BE2C (cell line): Measurements from ENCODE around the gene DLG2.
A peak's percentile ranks its signal among the peaks of the same experiment; 100 is the strongest.

ENCODE experiments used
- DNase-seq: peaks from one replicate; pipeline ENCODE4 v3.0.0-alpha.2; 2020
- H3K27me3 ChIP-seq: fragments of 250-450 bp; sonication (Bioruptor Pico); 2 replicates; pipeline ENCODE4 v1.5.1; 2020; ENCODE audit warnings: mild to moderate bottlenecking
- H3K36me3 ChIP-seq: fragments of 250-450 bp; sonication (Bioruptor Pico); 2 replicates; pipeline ENCODE4 v1.5.1; 2020; ENCODE audit warnings: mild to moderate bottlenecking
- H3K4me1 ChIP-seq: fragments of 250-450 bp; sonication (Bioruptor Pico); 2 replicates; pipeline ENCODE4 v1.5.1; 2020
- H3K4me3 ChIP-seq: 2 replicates; pipeline ENCODE4 v1.5.1; 2011; ENCODE audit warnings: low read depth, low read length
- H3K9me3 ChIP-seq: fragments of 250-450 bp; sonication (Bioruptor Pico); 2 replicates; pipeline ENCODE4 v1.5.1; 2020
- TF ChIP-seq, protein P1 (sequence below): IDR thresholded peaks from 2 replicates; pipeline ENCODE4 v1.5.1; 2012; ENCODE audit warnings: mild to moderate bottlenecking, low read depth, low read length

Gene DLG2

DNA sequence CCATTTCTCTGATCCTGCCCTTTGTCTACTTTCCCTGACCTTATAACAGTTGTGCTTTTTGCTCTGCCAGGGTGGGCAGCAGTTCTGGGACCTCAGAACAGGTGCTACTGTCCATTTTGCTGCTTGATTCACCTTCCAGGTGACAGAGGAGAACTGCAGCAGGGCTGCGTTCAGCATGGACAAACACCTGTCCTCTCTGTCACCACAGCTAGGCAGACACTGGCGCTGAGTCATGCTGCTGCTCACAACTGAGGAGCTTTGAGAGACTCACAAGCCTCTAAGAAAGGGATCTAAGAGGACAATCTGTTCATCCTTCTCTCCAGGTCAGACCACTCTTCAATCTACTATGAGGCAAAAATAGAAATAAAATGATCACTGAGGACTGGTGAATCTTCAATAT is 1196.5 kb downstream of the DLG2 start:
- TF ChIP-seq, protein P1, sequence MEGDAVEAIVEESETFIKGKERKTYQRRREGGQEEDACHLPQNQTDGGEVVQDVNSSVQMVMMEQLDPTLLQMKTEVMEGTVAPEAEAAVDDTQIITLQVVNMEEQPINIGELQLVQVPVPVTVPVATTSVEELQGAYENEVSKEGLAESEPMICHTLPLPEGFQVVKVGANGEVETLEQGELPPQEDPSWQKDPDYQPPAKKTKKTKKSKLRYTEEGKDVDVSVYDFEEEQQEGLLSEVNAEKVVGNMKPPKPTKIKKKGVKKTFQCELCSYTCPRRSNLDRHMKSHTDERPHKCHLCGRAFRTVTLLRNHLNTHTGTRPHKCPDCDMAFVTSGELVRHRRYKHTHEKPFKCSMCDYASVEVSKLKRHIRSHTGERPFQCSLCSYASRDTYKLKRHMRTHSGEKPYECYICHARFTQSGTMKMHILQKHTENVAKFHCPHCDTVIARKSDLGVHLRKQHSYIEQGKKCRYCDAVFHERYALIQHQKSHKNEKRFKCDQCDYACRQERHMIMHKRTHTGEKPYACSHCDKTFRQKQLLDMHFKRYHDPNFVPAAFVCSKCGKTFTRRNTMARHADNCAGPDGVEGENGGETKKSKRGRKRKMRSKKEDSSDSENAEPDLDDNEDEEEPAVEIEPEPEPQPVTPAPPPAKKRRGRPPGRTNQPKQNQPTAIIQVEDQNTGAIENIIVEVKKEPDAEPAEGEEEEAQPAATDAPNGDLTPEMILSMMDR, result no peak
- no peak overlapping the region for H3K4me3 ChIP-seq

DNA sequence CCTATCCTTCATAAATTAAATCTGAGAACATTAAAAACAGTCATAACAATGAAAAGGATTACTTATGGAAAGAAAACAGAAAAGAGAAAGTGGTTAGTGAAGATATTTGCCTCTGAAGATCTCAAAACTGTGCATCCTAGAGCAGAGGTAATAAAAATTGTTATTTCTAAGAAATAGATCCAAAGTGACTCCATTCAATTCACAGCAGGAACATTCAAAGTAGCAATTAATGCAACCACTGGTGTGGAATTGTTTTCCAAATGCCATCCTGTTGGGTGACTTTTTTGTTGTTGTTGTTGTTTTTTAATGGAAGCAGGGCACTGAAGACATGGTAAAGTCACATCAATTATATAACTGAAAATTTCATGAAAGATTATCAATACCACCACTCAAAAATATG is 1201.5 kb downstream of the DLG2 start:
- Histone ChIP-seq H3K4me1 (no peaks in the 10 kb centered on the region), H3K9me3 (no peaks in the 10 kb centered on the region), H3K4me3 (no peak overlapping the region), H3K36me3 (no peaks in the 10 kb centered on the region), H3K27me3 (no peaks in the 10 kb centered on the region)
- DNase-seq, result no peak
- TF ChIP-seq, protein P1, result no peak

More for the DNA sequence above, 1196.5 kb downstream of the DLG2 start:
- Histone ChIP-seq H3K27me3 (no peaks in the 10 kb centered on the region), H3K36me3 (no peaks in the 10 kb centered on the region), H3K9me3 (no peaks in the 10 kb centered on the region), H3K4me1 (no peaks in the 10 kb centered on the region)
- peak; percentile 27 for DNase-seq

DNA sequence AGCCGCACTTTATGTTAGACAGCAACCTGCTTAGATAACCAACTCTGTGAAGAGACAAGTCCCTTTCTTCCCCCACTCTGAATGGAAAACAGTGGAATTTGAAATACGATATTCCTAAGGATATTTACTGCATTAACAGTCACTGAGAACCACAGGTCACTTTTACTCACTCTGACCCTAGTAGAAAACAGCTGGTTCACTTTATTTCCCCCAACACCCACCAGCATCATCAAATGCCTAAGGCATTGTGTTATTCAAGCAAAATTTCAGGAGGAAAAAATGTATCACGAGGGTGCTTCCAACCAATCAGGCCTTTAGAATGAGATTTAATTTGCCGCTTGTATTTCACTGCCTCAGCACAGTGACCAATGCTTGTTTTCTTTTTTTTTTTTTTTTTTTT is 1206.9 kb downstream of the DLG2 start:
- no peak for DNase-seq
- Histone ChIP-seq H3K9me3 (no peaks in the 10 kb centered on the region), H3K4me3 (no peak overlapping the region), H3K4me1 (no peaks in the 10 kb centered on the region), H3K27me3 (no peaks in the 10 kb centered on the region), H3K36me3 (no peaks in the 10 kb centered on the region)
- TF ChIP-seq, protein P1, result no peak

DNA sequence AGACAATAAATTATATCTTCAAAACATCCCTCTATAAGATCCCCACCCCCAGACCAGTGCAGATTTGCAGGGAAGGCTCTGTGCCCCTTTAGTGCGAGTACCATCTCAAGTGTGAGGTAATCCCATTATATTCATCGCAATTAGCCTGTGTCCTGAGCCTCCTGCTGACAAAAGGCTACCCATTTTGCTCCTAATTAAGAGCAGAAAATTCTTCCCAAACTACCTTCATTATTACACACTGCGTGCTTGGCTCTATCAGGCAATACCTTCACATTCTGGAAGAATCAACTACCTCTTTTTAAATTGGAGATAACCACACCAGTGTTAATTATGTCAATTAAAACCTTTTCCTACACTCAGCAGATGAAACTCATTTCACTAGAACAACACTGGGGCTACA is 1207.5 kb downstream of the DLG2 start:
- H3K4me1 ChIP-seq, result no peaks in the 10 kb centered on the region
- H3K9me3 ChIP-seq, result no peaks in the 10 kb centered on the region
- DNase-seq, result no peak
- no peaks in the 10 kb centered on the region for H3K27me3 ChIP-seq
- no peak overlapping the region for H3K4me3 ChIP-seq
- no peaks in the 10 kb centered on the region for H3K36me3 ChIP-seq
- TF ChIP-seq, protein P1, result no peak

DNA sequence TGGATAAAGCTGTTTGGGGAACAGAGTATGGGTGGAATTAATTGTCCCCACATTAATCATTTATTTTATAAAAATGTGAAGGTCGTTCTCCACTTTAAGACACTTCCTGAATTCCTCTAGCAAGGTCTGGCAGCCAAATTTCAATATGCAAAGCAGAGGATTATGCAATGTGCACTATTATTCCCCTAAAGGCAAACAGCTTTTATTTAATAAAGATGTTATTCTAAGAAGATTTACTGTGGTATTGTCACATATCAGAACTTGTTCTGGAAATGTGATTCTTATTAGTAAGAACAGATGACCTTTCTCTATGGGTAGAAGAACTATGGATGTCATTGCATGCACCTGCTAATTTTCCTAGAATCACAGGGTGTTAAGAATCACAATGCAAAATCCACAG is 1212.2 kb downstream of the DLG2 start:
- DNase-seq, result no peak
- Histone ChIP-seq H3K4me1 (no peaks in the 10 kb centered on the region), H3K9me3 (no peaks in the 10 kb centered on the region), H3K27me3 (no peaks in the 10 kb centered on the region), H3K4me3 (no peak overlapping the region), H3K36me3 (no peaks in the 10 kb centered on the region)
- TF ChIP-seq, protein P1, result no peak

DNA sequence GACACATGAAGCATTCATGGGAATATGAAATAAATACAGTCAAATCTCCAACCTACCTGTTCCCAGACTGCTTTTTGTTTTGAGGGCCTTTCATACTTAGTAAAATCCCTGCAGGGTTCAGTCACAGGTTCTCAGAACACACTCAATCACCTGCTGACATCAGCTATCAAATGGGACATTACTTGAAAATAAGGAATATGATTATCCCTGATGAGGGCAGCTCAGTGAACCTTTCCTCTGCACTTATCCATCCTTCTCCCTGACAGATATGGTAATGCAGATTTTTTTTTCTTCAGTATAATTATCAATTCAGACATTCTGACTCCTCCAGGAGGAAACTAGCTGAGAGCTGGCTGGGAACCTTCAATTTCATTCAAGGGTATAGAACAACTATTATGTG is 1213.6 kb downstream of the DLG2 start:
- TF ChIP-seq, protein P1, result no peak
- Histone ChIP-seq H3K4me1 (peaks cover 7% of the 10 kb centered on the region), H3K9me3 (no peaks in the 10 kb centered on the region), H3K4me3 (no peak overlapping the region), H3K27me3 (no peaks in the 10 kb centered on the region), H3K36me3 (no peaks in the 10 kb centered on the region)
- DNase-seq, result no peak
